Activated CD8-positive, alpha-beta T cell treated with anti-CD3 and anti-CD28 coated beads, Interleukin-2, amount 10 ng/mL, durations not matched to agents 7 days and 5 days (primary cell): ENCODE measurements around the gene DMPK. TPM values are rescaled to one million over a fixed set of nuclear protein-coding genes. Genes with fewer than 3 reads are reported as not detected.

Source experiments
- ATAC-seq: fragments of 150-1000 bp; cut with Tn5 transposase; one replicate; pipeline ENCODE4 v1.10.0; 2021; ENCODE audit warnings: moderate library complexity
- CTCF ChIA-PET: fragments of 350-600 bp; sonication (Branson Sonifier 250); formaldehyde crosslinking; loops from one replicate; lab custom pipeline; 2021; ENCODE audit warnings: antibody characterized with exemption; lab: Charles Lee
- POLR2A ChIA-PET: fragments of 350-600 bp; sonication (Branson Sonifier 250); formaldehyde crosslinking; loops from one replicate; lab custom pipeline; 2021; ENCODE audit warnings: antibody characterized with exemption; lab: Charles Lee
- DNase-seq: peaks from one replicate; pipeline ENCODE4 v3.0.0-alpha.2; 2020
- H3K27ac Mint-ChIP-seq: one replicate; pipeline ENCODE4 v1.8.0; 2021; ENCODE audit warnings: mild to moderate bottlenecking, mixed read lengths
- H3K27me3 Mint-ChIP-seq: one replicate; pipeline ENCODE4 v1.8.0; 2021; ENCODE audit warnings: low read depth, mixed read lengths
- H3K36me3 Mint-ChIP-seq: one replicate; pipeline ENCODE4 v1.8.0; 2021; ENCODE audit warnings: low read depth, mixed read lengths
- H3K4me1 Mint-ChIP-seq: one replicate; pipeline ENCODE4 v1.8.0; 2021; ENCODE audit warnings: low read depth, mixed read lengths
- H3K4me3 Mint-ChIP-seq: one replicate; pipeline ENCODE4 v1.8.0; 2021; ENCODE audit warnings: mild to moderate bottlenecking, mixed read lengths
- H3K9me3 Mint-ChIP-seq: one replicate; pipeline ENCODE4 v1.8.0; 2022; ENCODE audit warnings: mixed read lengths; ENCODE audit not compliant: insufficient read depth
- total RNA-seq, 2 experiments: library from RNA; stranded (reverse); gene quantifications; one replicate each; pipeline ENCODE4 v1.2.3, GENCODE V29; 2021

The DMPK gene
- total RNA-seq = 10 to 100 TPM in 1 of 2 experiments, 1 to 10 TPM in 1; 9.9 to 14.4 TPM

- peaks cover 36% of the 10 kb centered on the region for H3K27me3 Mint-ChIP-seq
- H3K27ac Mint-ChIP-seq = no peak within 1 kb of the TSS
- no peaks in the 10 kb centered on the region for H3K9me3 Mint-ChIP-seq
- POLR2A ChIA-PET = no interaction called here
- ATAC-seq (no peak), DNase-seq (no peak)
- peaks cover 16% of the 10 kb centered on the region for H3K4me1 Mint-ChIP-seq
- no peak within 1 kb of the TSS for H3K4me3 Mint-ChIP-seq
- CTCF ChIA-PET = interaction anchor here (1.2 to 1.3 kb wide), 2 partner anchors 12 to 13 kb away, joined by 3 to 5 read pairs; partner anchors contain the start of gene SIX5
- peaks cover 6% of the 10 kb centered on the region for H3K36me3 Mint-ChIP-seq
Measured at GRCh38 chr19:45782162-45782691, at the start of gene DMPK. Gene DMPK, minus strand, starts transcription at chr19:45782490. Its CDS starts 138 bp downstream, at chr19:45782352.

- Mint-ChIP-seq H3K36me3 (peaks cover 58% of the 10 kb centered on the region), H3K27ac (no peak overlapping the region), H3K4me1 (no peaks in the 10 kb centered on the region), H3K4me3 (no peak overlapping the region), H3K27me3 (no peaks in the 10 kb centered on the region), H3K9me3 (no peaks in the 10 kb centered on the region)
- POLR2A ChIA-PET = interaction anchor here (0.6 kb wide), 1 partner anchor 57 kb away, joined by 3 read pairs; the partner anchor contains the start of gene IRF2BP1
- no peak for DNase-seq
- ATAC-seq = no peak
- CTCF ChIA-PET = no interaction called here
Measured at GRCh38 chr19:45828945-45829344, 46.7 kb upstream of the DMPK start.

GRCh38 chr19:45828523-45828922, 46.2 kb upstream of the DMPK start:
- DNase-seq (no peak), ATAC-seq (no peak)
- POLR2A ChIA-PET = interaction anchor here (0.6 kb wide), 1 partner anchor 58 kb away, joined by 3 read pairs; the partner anchor contains the start of gene IRF2BP1
- Mint-ChIP-seq H3K9me3 (no peaks in the 10 kb centered on the region), H3K4me1 (no peaks in the 10 kb centered on the region), H3K4me3 (no peak overlapping the region), H3K27me3 (no peaks in the 10 kb centered on the region), H3K27ac (no peak overlapping the region), H3K36me3 (peaks cover 58% of the 10 kb centered on the region)
- CTCF ChIA-PET = interaction anchor here (4.3 kb wide), 1 partner anchor 12 kb away, joined by 28 read pairs; no protein-coding TSS in a partner anchor

GRCh38 chr19:45827459-45828093, 45.3 kb upstream of the DMPK start:
- no peaks in the 10 kb centered on the region for H3K27me3 Mint-ChIP-seq
- CTCF ChIA-PET = interaction anchor here (4.3 kb wide), 1 partner anchor 11 kb away, joined by 28 read pairs; no protein-coding TSS in a partner anchor
- H3K36me3 Mint-ChIP-seq = peaks cover 64% of the 10 kb centered on the region
- no peaks in the 10 kb centered on the region for H3K4me1 Mint-ChIP-seq
- H3K9me3 Mint-ChIP-seq = no peaks in the 10 kb centered on the region
- POLR2A ChIA-PET = interaction anchor here (0.5 kb wide), 1 partner anchor 24 kb away, joined by 3 read pairs; no protein-coding TSS in a partner anchor
- H3K4me3 Mint-ChIP-seq = no peak overlapping the region
- DNase-seq = no peak
- H3K27ac Mint-ChIP-seq = no peak overlapping the region
- ATAC-seq = no peak

GRCh38 chr19:45826934-45827333, 44.6 kb upstream of the DMPK start:
- H3K9me3 Mint-ChIP-seq = no peaks in the 10 kb centered on the region
- no peak overlapping the region for H3K4me3 Mint-ChIP-seq
- POLR2A ChIA-PET = interaction anchor here (0.5 kb wide), 1 partner anchor 24 kb away, joined by 3 read pairs; no protein-coding TSS in a partner anchor
- peaks cover 58% of the 10 kb centered on the region for H3K36me3 Mint-ChIP-seq
- DNase-seq = no peak
- H3K27ac Mint-ChIP-seq = no peak overlapping the region
- no peaks in the 10 kb centered on the region for H3K27me3 Mint-ChIP-seq
- H3K4me1 Mint-ChIP-seq = no peaks in the 10 kb centered on the region
- ATAC-seq = no peak
- CTCF ChIA-PET = interaction anchor here (4.3 kb wide), 1 partner anchor 10 kb away, joined by 28 read pairs; no protein-coding TSS in a partner anchor

GRCh38 chr19:45825917-45826893, 43.9 kb upstream of the DMPK start:
- Mint-ChIP-seq H3K4me3 (no peak overlapping the region), H3K27ac (no peak overlapping the region), H3K27me3 (no peaks in the 10 kb centered on the region), H3K9me3 (no peaks in the 10 kb centered on the region), H3K4me1 (no peaks in the 10 kb centered on the region), H3K36me3 (peaks cover 56% of the 10 kb centered on the region)
- POLR2A ChIA-PET = interaction anchor here (0.5 kb wide), 1 partner anchor 12 kb away, joined by 3 read pairs; no protein-coding TSS in a partner anchor
- CTCF ChIA-PET = interaction anchor here (4.3 kb wide), 1 partner anchor 9 kb away, joined by 28 read pairs; no protein-coding TSS in a partner anchor
- ATAC-seq (no peak), DNase-seq (no peak)

- POLR2A ChIA-PET = no interaction called here
- Mint-ChIP-seq H3K36me3 (peaks cover 52% of the 10 kb centered on the region), H3K27ac (no peak overlapping the region), H3K27me3 (no peaks in the 10 kb centered on the region), H3K4me3 (no peak overlapping the region), H3K4me1 (no peaks in the 10 kb centered on the region), H3K9me3 (no peaks in the 10 kb centered on the region)
- DNase-seq (no peak), ATAC-seq (no peak)
- CTCF ChIA-PET = interaction anchor here (4.3 kb wide), 1 partner anchor 9 kb away, joined by 28 read pairs; no protein-coding TSS in a partner anchor
Measured at GRCh38 chr19:45825263-45825605, 42.9 kb upstream of the DMPK start.

GRCh38 chr19:45824531-45825262, 42.4 kb upstream of the DMPK start:
- Mint-ChIP-seq H3K4me3 (no peak overlapping the region), H3K27ac (no peak overlapping the region), H3K36me3 (peaks cover 49% of the 10 kb centered on the region), H3K4me1 (no peaks in the 10 kb centered on the region), H3K9me3 (no peaks in the 10 kb centered on the region), H3K27me3 (no peaks in the 10 kb centered on the region)
- ChIA-PET CTCF (interaction anchor here (1.7 to 4.3 kb wide), 3 partner anchors 8 to 55 kb away, joined by 4 to 28 read pairs (median 6); no protein-coding TSS in a partner anchor), POLR2A (no interaction called here)
- no peak for ATAC-seq
- DNase-seq = no peak

GRCh38 chr19:45824041-45824471, 41.8 kb upstream of the DMPK start:
- H3K4me3 Mint-ChIP-seq = no peak overlapping the region
- no peaks in the 10 kb centered on the region for H3K9me3 Mint-ChIP-seq
- ChIA-PET POLR2A (no interaction called here), CTCF (interaction anchor here (1.7 to 4.3 kb wide), 3 partner anchors 7 to 54 kb away, joined by 4 to 28 read pairs (median 6); no protein-coding TSS in a partner anchor)
- no peaks in the 10 kb centered on the region for H3K27me3 Mint-ChIP-seq
- ATAC-seq = no peak
- H3K36me3 Mint-ChIP-seq = peaks cover 43% of the 10 kb centered on the region
- no peak for DNase-seq
- H3K27ac Mint-ChIP-seq = no peak overlapping the region
- H3K4me1 Mint-ChIP-seq = no peaks in the 10 kb centered on the region

- peaks cover 36% of the 10 kb centered on the region for H3K36me3 Mint-ChIP-seq
- H3K27me3 Mint-ChIP-seq = no peaks in the 10 kb centered on the region
- H3K27ac Mint-ChIP-seq = no peak overlapping the region
- DNase-seq (no peak), ATAC-seq (no peak)
- ChIA-PET CTCF (interaction anchor here (1.7 to 1.9 kb wide), 2 partner anchors 40 to 53 kb away, joined by 4 to 6 read pairs; no protein-coding TSS in a partner anchor), POLR2A (no interaction called here)
- H3K9me3 Mint-ChIP-seq = no peaks in the 10 kb centered on the region
- no peak overlapping the region for H3K4me3 Mint-ChIP-seq
- H3K4me1 Mint-ChIP-seq = no peaks in the 10 kb centered on the region
Measured at GRCh38 chr19:45823182-45823581, 40.9 kb upstream of the DMPK start.
